Stimulated activated naive CD8-positive, alpha-beta T cell treated with anti-CD3 and anti-CD28 coated beads, Interleukin-15, amount 100 ng/mL, for 72 hours (primary cell): ENCODE measurements around the gene PGF.
A peak's percentile ranks its signal among the peaks of the same experiment; 100 is the strongest.

Experiments
- ATAC-seq: fragments of 150-1000 bp; cut with Tn5 transposase; 2 replicates; pipeline ENCODE4 v1.10.0; 2021; ENCODE audit warnings: mild to moderate bottlenecking, moderate library complexity
- DNase-seq, 2 donors: peaks; one replicate each; pipeline ENCODE4 v3.0.0; 2021 to 2022
- H3K27ac Mint-ChIP-seq, 2 donors: one replicate each; pipeline ENCODE4 v1.8.0; 2022; ENCODE audit warnings: mild to moderate bottlenecking in 2 of 2, mixed read lengths in 2 of 2, moderate library complexity in 2 of 2
- H3K27me3 Mint-ChIP-seq: one replicate; pipeline ENCODE4 v1.8.0; 2022; ENCODE audit warnings: mixed read lengths
- H3K4me1 Mint-ChIP-seq: one replicate; pipeline ENCODE4 v1.8.0; 2022; ENCODE audit warnings: mild to moderate bottlenecking, mixed read lengths
- H3K4me3 Mint-ChIP-seq, 2 donors: one replicate each; pipeline ENCODE4 v1.8.0; 2022; ENCODE audit warnings: mild to moderate bottlenecking in 2 of 2, mixed read lengths in 2 of 2, moderate library complexity in 1 of 2
- H3K9me3 Mint-ChIP-seq, 2 donors: one replicate each; pipeline ENCODE4 v1.8.0; 2022; ENCODE audit warnings: mixed read lengths in 2 of 2

Gene PGF

GRCh38 chr14:74911704-74912103 is 43.7 kb downstream of the PGF start:
- Mint-ChIP-seq H3K27me3 (no peaks in the 10 kb centered on the region), H3K4me3 (no peak overlapping the region), H3K9me3 (no peaks in the 10 kb centered on the region), H3K27ac (no peak overlapping the region), H3K4me1 (no peaks in the 10 kb centered on the region)
- DNase-seq, result no peak
- ATAC-seq, result no peak

GRCh38 chr14:74911221-74911620 is 44.2 kb downstream of the PGF start:
- H3K27me3 Mint-ChIP-seq, result no peaks in the 10 kb centered on the region
- no peak for ATAC-seq
- H3K27ac Mint-ChIP-seq, result peak overlapping the region in 1 of 2 donors; percentile 40
- no peaks in the 10 kb centered on the region for H3K4me1 Mint-ChIP-seq
- DNase-seq, result no peak
- no peak overlapping the region for H3K4me3 Mint-ChIP-seq
- no peaks in the 10 kb centered on the region for H3K9me3 Mint-ChIP-seq

GRCh38 chr14:74910556-74910955 is 44.8 kb downstream of the PGF start:
- ATAC-seq (no peak), DNase-seq (no peak)
- peaks cover 2% of the 10 kb centered on the region for H3K4me1 Mint-ChIP-seq
- peak overlapping the region in 1 of 2 donors; percentile 67 for H3K27ac Mint-ChIP-seq
- H3K4me3 Mint-ChIP-seq, result no peak overlapping the region
- H3K9me3 Mint-ChIP-seq, result no peaks in the 10 kb centered on the region
- H3K27me3 Mint-ChIP-seq, result no peaks in the 10 kb centered on the region

GRCh38 chr14:74909911-74910310 is 45.5 kb downstream of the PGF start:
- H3K4me1 Mint-ChIP-seq, result peaks cover 6% of the 10 kb centered on the region
- ATAC-seq, result no peak
- no peaks in the 10 kb centered on the region for H3K9me3 Mint-ChIP-seq
- peak overlapping the region in 1 of 2 donors; percentile 67 for H3K27ac Mint-ChIP-seq
- DNase-seq, result no peak
- H3K4me3 Mint-ChIP-seq, result no peak overlapping the region
- no peaks in the 10 kb centered on the region for H3K27me3 Mint-ChIP-seq

- H3K27me3 Mint-ChIP-seq, result no peaks in the 10 kb centered on the region
- DNase-seq (no peak), ATAC-seq (peak; percentile 19)
- no peaks in the 10 kb centered on the region for H3K9me3 Mint-ChIP-seq
- H3K27ac Mint-ChIP-seq, result no peak overlapping the region
- peaks cover 6% of the 10 kb centered on the region for H3K4me1 Mint-ChIP-seq
- H3K4me3 Mint-ChIP-seq, result no peak overlapping the region
These were observed 45.9 kb downstream of the PGF start for GRCh38 chr14:74909501-74909900.

GRCh38 chr14:74908861-74909341 is 46.5 kb downstream of the PGF start:
- ATAC-seq (no peak), DNase-seq (no peak)
- H3K4me1 Mint-ChIP-seq, result peaks cover 6% of the 10 kb centered on the region
- H3K9me3 Mint-ChIP-seq, result no peaks in the 10 kb centered on the region
- H3K27me3 Mint-ChIP-seq, result no peaks in the 10 kb centered on the region
- no peak overlapping the region for H3K4me3 Mint-ChIP-seq
- H3K27ac Mint-ChIP-seq, result peak overlapping the region in 1 of 2 donors; percentile 2

GRCh38 chr14:74907744-74908143 is 47.7 kb downstream of the PGF start:
- Mint-ChIP-seq H3K4me1 (peaks cover 10% of the 10 kb centered on the region), H3K9me3 (no peaks in the 10 kb centered on the region), H3K27me3 (no peaks in the 10 kb centered on the region), H3K27ac (peak overlapping the region in 1 of 2 donors; percentile 69), H3K4me3 (no peak overlapping the region)
- ATAC-seq, result no peak
- no peak for DNase-seq

- no peak for ATAC-seq
- Mint-ChIP-seq H3K27ac (no peak overlapping the region), H3K9me3 (no peaks in the 10 kb centered on the region), H3K4me1 (peaks cover 15% of the 10 kb centered on the region), H3K27me3 (no peaks in the 10 kb centered on the region), H3K4me3 (no peak overlapping the region)
- no peak for DNase-seq
These were observed 48.4 kb downstream of the PGF start for GRCh38 chr14:74906925-74907521.

GRCh38 chr14:74905595-74906142 is 49.7 kb downstream of the PGF start:
- Mint-ChIP-seq H3K9me3 (no peaks in the 10 kb centered on the region), H3K4me3 (no peak overlapping the region), H3K27ac (peak overlapping the region; percentile 58 to 85), H3K27me3 (no peaks in the 10 kb centered on the region), H3K4me1 (peaks cover 15% of the 10 kb centered on the region)
- DNase-seq (peak; percentile 67 to 71), ATAC-seq (peak; percentile 67)

GRCh38 chr14:74904635-74905503 is 50.5 kb downstream of the PGF start:
- Mint-ChIP-seq H3K9me3 (no peaks in the 10 kb centered on the region), H3K27me3 (no peaks in the 10 kb centered on the region), H3K4me1 (peaks cover 15% of the 10 kb centered on the region), H3K27ac (peak overlapping the region in 1 of 2 donors; percentile 1), H3K4me3 (no peak overlapping the region)
- ATAC-seq, result no peak
- DNase-seq, result no peak

GRCh38 chr14:74902941-74903705 is 52.3 kb downstream of the PGF start:
- no peak for ATAC-seq
- Mint-ChIP-seq H3K27ac (peak overlapping the region; percentile 14 to 32), H3K4me3 (no peak overlapping the region), H3K4me1 (peaks cover 15% of the 10 kb centered on the region), H3K27me3 (no peaks in the 10 kb centered on the region), H3K9me3 (no peaks in the 10 kb centered on the region)
- no peak for DNase-seq

- Mint-ChIP-seq H3K27ac (peak overlapping the region in 1 of 2 donors; percentile 41), H3K4me3 (no peak overlapping the region), H3K9me3 (no peaks in the 10 kb centered on the region), H3K27me3 (no peaks in the 10 kb centered on the region), H3K4me1 (peaks cover 9% of the 10 kb centered on the region)
- DNase-seq (no peak), ATAC-seq (no peak)
These were observed 56.7 kb downstream of the PGF start for GRCh38 chr14:74898694-74899093.

- no peaks in the 10 kb centered on the region for H3K9me3 Mint-ChIP-seq
- no peak overlapping the region for H3K27ac Mint-ChIP-seq
- H3K27me3 Mint-ChIP-seq, result no peaks in the 10 kb centered on the region
- no peak for DNase-seq
- no peak for ATAC-seq
- peaks cover 8% of the 10 kb centered on the region for H3K4me1 Mint-ChIP-seq
- H3K4me3 Mint-ChIP-seq, result no peak overlapping the region
These were observed 57.3 kb downstream of the PGF start for GRCh38 chr14:74898083-74898482.

GRCh38 chr14:74897642-74898041 is 57.8 kb downstream of the PGF start:
- Mint-ChIP-seq H3K4me1 (peaks cover 3% of the 10 kb centered on the region), H3K9me3 (no peaks in the 10 kb centered on the region), H3K27ac (no peak overlapping the region), H3K27me3 (no peaks in the 10 kb centered on the region), H3K4me3 (no peak overlapping the region)
- ATAC-seq (no peak), DNase-seq (no peak)

- no peaks in the 10 kb centered on the region for H3K4me1 Mint-ChIP-seq
- DNase-seq (no peak), ATAC-seq (no peak)
- peak overlapping the region in 1 of 2 donors; percentile 21 for H3K27ac Mint-ChIP-seq
- H3K27me3 Mint-ChIP-seq, result no peaks in the 10 kb centered on the region
- no peak overlapping the region for H3K4me3 Mint-ChIP-seq
- no peaks in the 10 kb centered on the region for H3K9me3 Mint-ChIP-seq
These were observed 59.0 kb downstream of the PGF start for GRCh38 chr14:74896400-74896799.
